Activated CD4-positive, CD25-positive, alpha-beta regulatory T cell treated with anti-CD3 and anti-CD28 coated beads, Interleukin-2, amount 50 U/mL, for 72 hours (primary cell): ENCODE results near the gene SPATA6.
"Not testable (repeated sequence)": the region's sequence is repeated elsewhere in the genome, so short reads cannot be mapped to it uniquely, and the experiment has no call there.

ENCODE experiments used
- DNase-seq: peaks from one replicate; pipeline ENCODE4 v3.0.0; 2021

SPATA6 gene

GRCh38 chr1:48338257-48338656 lies 133.7 kb downstream of the SPATA6 start:
- DNase-seq, result no peak

DNA sequence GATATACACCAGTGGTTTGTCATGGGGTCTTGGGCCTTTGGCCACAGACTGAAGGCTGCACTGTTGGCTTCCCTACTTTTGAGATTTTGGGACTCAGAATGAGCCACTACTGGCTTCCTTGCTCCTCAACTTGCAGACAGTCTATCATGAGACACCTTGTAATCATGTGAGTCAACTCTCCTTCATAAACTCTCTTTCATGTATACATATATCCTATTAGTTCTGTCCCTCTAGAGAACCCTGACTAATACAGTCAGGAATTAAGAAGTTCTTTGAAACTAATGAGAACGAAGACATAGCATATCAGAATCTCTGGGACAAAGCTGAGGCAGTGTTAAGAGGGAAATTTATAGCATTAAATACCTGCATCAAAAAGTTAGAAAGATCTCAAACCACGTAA lies 138.7 kb downstream of the SPATA6 start:
- no peak for DNase-seq

DNA sequence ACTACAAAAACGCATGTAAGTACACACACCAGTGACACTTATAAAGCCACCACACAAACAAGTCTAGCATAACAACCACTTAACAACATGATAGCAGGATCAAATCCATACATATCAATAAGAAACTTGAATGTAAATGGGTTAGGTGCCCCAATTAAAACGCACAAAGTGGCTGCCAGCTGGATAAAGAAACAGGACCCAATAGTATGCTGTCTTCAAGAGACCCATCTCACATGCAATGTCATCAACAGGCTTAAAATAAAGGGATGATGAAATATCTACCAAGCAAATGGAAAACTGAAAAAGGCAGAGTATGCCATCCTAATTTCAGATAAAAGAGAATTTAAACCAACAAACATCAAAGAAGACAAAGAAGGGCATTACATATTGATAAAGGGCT lies 139.9 kb downstream of the SPATA6 start:
- DNase-seq, result no peak

DNA sequence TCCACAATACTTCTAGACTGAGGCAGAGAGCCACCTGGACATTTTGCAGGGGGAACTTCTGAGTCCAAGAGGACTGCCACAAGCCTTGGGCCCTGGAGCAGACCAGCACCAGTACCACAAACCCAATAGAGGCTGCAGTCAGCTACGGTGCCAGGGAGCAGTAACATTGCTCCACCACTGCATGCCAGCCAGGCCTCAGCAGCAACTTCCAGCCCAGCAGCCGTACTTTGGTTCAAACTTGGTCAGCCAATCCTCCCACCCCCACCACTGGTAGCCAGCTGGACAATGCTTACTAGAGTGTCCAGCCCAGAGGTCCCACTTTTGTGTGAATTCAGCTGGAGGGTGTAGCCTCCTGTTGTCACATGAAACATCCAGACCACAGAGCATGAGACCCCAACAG lies 142.1 kb downstream of the SPATA6 start:
- DNase-seq, result no peak

- no peak for DNase-seq
Observed at GRCh38 chr1:48329486-48329885, 142.5 kb downstream of the SPATA6 start.

DNA sequence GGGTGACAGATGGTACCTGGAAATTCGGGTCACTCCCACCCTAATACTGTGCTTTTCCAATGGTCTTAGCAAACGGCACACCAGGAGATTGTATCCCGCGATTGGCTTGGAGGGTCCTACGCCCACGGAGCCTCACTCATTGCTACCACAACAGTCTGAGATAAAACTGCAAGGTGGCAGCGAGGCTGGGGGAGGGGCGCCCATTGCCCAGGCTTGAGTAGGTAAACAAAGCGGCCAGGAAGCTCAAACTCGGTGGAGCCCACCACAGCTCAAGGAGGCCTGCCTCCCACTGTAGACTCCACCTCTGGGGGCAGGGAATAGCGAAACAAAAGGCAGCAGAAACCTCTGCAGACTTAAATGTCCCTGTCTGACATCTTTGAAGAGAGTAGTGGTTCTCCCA lies 160.2 kb downstream of the SPATA6 start:
- DNase-seq, result not testable (repeated sequence)

DNA sequence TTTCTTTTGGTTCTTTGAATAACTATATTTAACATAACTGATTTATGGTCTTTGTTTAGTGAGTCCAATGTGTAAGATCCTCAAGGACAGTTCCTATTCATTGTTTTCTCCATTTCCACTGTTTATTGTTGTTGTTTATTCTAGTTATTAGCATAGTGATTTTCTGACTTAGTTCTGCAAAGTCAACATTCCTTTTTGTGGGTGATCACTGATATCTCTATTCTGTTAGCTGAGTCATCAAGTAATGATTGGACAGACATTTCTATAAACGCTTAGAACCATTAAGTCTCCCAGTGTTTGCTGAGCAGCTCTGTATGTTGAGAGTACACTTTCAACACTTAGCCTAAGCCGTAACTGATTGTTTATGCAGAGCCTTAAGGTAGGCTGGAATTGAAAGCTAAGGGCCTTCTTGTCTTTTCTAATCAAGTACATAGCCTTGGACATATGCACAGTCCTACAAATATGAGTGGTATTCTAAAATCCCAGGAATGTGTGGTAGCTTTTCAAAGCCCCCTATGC lies 162.4 kb downstream of the SPATA6 start:
- DNase-seq, result no peak

- no peak for DNase-seq
Observed at GRCh38 chr1:48302652-48303051, 169.4 kb downstream of the SPATA6 start.

GRCh38 chr1:48294656-48295055 lies 177.3 kb downstream of the SPATA6 start:
- DNase-seq, result no peak

DNA sequence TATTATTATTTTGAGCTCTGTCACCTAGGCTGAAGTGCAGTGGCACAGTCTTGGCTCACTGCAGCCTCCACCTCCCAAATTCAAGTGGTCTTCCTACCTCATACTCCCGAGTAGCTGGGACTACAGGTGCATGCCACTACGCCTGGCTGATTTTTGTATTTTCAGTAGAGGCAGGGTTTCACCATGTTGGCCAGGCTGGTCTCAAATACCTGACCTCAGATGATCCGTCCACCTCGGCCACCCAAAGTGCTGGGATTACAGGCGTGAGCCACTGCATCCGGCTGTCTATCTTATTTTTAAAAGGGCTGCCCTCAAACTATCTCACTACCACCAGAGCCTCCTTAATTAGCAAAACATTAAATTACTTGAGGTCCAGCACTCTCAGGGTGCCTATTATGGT lies 177.9 kb downstream of the SPATA6 start:
- not testable (repeated sequence) for DNase-seq

DNA sequence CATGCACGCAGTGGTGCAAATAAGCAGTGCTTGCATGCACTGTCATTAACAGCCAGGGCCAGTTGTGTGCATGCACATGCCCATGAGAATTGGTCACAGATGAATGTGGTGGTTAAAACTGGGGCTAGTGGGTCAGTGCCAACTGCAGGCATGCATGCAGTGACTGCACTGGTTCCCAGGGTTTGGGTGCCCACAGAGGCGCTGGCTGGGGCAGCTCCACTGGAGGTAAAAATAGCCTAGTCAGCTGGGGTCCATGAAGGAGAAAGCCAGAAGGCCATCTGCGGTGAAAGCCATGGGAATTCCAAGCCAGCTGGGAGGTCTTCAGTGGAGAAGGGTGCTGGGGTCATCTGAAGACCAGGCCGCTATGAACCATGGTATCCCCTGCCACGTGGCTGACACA lies 179.3 kb downstream of the SPATA6 start:
- no peak for DNase-seq

DNA sequence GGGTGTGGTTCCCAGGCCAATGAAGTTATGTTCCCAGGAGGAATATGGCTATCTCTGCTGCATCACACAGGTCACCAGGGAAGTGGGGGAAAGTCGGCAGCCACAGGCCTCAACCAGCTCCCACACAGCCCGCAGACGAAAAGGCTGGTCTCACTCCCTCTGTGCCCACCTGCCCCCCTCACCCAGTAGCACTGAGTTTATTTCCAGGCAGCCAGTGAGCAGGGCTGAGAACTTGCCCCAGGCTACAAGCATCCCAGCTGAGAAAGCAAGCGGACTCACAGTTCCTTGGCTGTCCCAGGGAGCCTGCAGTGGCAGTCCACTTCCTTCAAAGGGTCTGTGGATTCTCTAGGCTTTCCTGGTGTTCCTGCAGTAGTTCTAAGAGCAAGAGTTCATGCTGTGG lies 180.6 kb downstream of the SPATA6 start:
- no peak for DNase-seq

GRCh38 chr1:48285525-48285924 lies 186.5 kb downstream of the SPATA6 start:
- no peak for DNase-seq

- DNase-seq, result not testable (repeated sequence)
Observed at GRCh38 chr1:48284696-48285420, 187.1 kb downstream of the SPATA6 start.

DNA sequence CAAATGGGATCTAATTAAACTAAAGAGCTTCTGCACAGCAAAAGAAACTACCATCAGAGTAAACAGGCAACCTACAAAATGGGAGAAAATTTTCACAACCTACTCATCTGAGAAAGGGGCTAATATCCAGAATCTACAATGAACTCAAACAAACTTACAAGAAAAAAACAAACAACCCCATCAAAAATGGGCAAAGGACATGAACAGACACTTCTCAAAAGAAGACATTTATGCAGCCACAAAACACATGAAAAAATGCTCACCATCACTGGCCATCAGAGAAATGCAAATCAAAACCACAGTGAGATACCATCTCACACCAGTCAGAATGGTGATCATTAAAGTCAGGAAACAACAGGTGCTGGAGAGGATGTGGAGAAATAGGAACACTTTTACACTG lies 189.7 kb downstream of the SPATA6 start:
- DNase-seq, result not testable (repeated sequence)

DNA sequence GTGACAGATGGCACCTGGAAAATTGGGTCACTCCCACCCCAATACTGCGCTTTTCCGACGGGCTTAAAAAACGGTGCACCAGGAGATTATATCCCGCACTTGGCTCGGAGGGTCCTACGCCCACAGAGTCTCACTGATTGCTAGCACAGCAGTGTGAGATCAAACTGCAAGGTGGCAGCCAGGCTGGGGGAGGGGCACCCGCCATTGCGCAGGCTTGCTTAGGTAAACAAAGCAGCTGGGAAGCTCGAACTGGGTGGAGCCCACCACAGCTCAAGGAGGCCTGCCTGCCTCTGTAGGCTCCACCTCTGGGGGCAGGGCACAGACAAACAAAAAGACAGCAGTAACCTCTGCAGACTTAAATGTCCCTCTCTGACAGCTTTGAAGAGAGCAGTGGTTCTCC lies 194.6 kb downstream of the SPATA6 start:
- not testable (repeated sequence) for DNase-seq

GRCh38 chr1:48266576-48266975 lies 205.4 kb downstream of the SPATA6 start:
- DNase-seq, result no peak

DNA sequence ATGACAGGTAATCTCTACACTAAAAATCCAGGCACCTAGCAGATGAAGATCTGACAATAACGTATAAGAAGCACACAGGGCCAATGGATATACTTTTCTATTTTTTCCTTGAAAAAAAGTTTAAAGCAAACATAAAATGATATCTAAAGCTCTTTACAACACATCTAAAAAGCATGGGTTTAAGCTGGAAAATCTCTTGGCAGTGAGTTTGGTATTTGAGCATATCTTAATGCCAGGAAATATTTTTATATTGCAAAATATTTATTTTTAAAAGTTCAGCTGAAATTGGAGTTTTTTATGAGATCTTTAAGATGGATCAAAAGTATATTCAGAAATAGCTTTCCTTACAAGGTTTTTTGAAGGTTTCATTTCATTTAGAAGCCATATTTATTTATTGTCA lies 209.0 kb downstream of the SPATA6 start:
- DNase-seq, result no peak

GRCh38 chr1:48261881-48262400 lies 210.1 kb downstream of the SPATA6 start:
- no peak for DNase-seq

DNA sequence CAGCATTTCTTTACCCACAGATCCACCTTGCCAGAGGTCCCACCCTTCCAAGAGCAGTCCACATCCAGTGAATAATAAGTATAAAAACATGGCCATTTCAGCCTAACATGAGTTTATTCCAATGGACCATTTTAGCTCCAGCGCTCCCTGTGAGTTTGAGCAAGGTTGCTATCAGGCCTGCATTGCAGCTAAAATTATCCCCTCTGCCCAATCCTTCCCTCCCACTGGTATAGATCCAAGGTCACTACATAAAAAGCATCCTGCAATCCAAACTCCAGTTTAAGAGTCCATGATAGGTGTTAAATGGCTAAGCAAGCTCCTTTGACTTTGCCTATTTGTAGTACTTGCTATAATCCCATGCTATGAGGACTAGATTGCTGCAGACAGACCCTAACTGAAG lies 213.9 kb downstream of the SPATA6 start:
- no peak for DNase-seq

DNA sequence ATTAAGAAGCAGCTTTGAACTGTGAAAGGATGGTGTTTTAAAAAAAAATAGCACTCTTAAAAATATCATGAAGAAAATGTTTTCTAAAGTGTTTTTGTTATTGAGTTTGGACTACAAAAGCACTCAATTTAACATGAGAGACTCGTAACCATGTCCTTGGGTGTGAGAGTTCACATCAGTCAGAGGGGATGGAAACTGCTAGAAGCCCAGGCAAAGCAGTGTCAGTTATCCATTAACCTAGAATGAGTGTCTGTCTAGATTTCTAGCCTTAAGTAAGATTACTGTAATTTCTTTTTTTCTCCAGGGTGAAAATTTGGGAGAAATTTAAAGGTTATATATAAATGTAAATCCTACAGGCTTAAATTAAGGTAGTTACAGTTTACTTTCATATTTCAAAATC lies 217.8 kb downstream of the SPATA6 start:
- no peak for DNase-seq

- no peak for DNase-seq
Observed at GRCh38 chr1:48251821-48252220, 220.2 kb downstream of the SPATA6 start.

GRCh38 chr1:48251323-48251722 lies 220.7 kb downstream of the SPATA6 start:
- no peak for DNase-seq

DNA sequence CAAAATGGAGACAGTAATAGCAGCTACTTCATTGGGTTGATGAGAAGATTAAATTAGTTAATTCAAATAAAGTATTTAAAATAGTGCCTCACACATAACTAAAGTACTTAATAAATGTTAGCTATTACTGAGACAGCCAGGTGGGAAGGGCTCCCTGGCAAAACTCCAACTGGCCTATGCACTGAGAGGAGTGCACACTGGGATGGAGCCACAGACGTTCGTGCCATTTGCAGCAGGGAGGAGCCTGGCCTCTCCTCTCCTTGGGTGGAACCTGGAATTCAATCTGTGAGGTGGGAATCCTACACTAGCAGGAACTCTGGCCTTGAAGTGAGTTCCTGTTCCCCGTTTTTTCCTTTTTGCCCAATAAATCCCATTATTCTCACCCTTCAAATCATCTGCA lies 221.4 kb downstream of the SPATA6 start:
- DNase-seq, result no peak

DNA sequence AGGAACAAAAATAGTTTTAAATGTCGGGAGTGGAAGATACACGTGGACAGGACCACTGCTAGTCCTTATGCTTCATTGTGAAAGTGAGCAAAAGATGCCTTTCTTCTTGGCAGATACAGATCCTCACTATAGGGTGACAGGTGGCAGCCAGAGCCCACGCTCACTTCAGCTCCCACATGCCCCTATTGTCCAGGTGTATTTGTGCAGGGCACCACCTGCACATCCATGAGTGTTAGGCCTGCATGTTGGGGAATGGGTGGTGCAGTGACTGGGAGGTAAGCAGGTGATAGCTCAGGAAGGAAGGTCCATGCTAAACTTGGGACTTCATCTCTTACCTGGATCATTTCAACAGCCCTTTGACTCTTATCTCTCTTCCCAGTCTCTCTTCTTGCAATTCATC lies 222.1 kb downstream of the SPATA6 start:
- DNase-seq, result no peak
